ENCODE data around the gene SLC2A5.
"Not testable (repeated sequence)": the region's sequence is repeated elsewhere in the genome, so short reads cannot be mapped to it uniquely, and the experiment has no call there.

- TF ChIP-seq CTCF (conservative IDR thresholded peaks at IDR 0.05; ENCODE audit: low read depth, low read length); MAFK (IDR thresholded peaks at IDR 0.05; ENCODE audit: low read depth, low read length); NFE2L2 (IDR thresholded peaks at IDR 0.05; ENCODE audit: low read depth, low read length); POLR2A (IDR thresholded peaks at IDR 0.05; ENCODE audit: low read depth, low read length); MXI1 (IDR thresholded peaks at IDR 0.05; ENCODE audit: borderline replicate concordance, low read depth, low read length); RFX5 (IDR thresholded peaks at IDR 0.05; ENCODE audit: low read depth, low read length); RAD21 (IDR thresholded peaks at IDR 0.05; ENCODE audit: low read length); BHLHE40 (IDR thresholded peaks at IDR 0.05; ENCODE audit: low read depth, low read length); CEBPB (IDR thresholded peaks at IDR 0.05; ENCODE audit: low read depth, low read length): not testable (repeated sequence)
Observed at GRCh38 chr1:9022026-9022738, 47.3 kb downstream of the SLC2A5 start.
